Measurements from ENCODE around the gene CCDC159. TPM values are rescaled to one million over a fixed set of nuclear protein-coding genes. Genes with fewer than 3 reads are reported as not detected.
"Not testable (repeated sequence)": the region's sequence is repeated elsewhere in the genome, so short reads cannot be mapped to it uniquely, and the experiment has no call there.

CCDC159 gene
- total RNA-seq, 4 donors from 2014 or later, result 0.85 to 9.2 (median 2.0) TPM

GRCh38 chr19:11342429-11342828 is 3.9 kb upstream of the CCDC159 start:
- Histone ChIP-seq H3K36me3 (peaks cover 0 to 21% of the 10 kb centered on the region in 2 donors), H3K27me3 (no peaks in the 10 kb centered on the region), H3K9me3 (no peaks in the 10 kb centered on the region), H3K27ac (no peak overlapping the region), H3K4me3 (no peak overlapping the region), H3K4me1 (peaks cover 27 to 33% of the 10 kb centered on the region in 2 donors)
- TF ChIP-seq POLR2A (IDR thresholded peaks at IDR 0.05), result no peak
- TF ChIP-seq, protein P1, sequence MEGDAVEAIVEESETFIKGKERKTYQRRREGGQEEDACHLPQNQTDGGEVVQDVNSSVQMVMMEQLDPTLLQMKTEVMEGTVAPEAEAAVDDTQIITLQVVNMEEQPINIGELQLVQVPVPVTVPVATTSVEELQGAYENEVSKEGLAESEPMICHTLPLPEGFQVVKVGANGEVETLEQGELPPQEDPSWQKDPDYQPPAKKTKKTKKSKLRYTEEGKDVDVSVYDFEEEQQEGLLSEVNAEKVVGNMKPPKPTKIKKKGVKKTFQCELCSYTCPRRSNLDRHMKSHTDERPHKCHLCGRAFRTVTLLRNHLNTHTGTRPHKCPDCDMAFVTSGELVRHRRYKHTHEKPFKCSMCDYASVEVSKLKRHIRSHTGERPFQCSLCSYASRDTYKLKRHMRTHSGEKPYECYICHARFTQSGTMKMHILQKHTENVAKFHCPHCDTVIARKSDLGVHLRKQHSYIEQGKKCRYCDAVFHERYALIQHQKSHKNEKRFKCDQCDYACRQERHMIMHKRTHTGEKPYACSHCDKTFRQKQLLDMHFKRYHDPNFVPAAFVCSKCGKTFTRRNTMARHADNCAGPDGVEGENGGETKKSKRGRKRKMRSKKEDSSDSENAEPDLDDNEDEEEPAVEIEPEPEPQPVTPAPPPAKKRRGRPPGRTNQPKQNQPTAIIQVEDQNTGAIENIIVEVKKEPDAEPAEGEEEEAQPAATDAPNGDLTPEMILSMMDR (IDR thresholded peaks at IDR 0.05 in 4 of 5, conservative IDR thresholded peaks at IDR 0.05 in 1 of 5), result no peak
- intact Hi-C loops (cut with DNase I; ENCODE audit: low total_unique reads) (no loop called here), in situ Hi-C loops (cut with MboI; ENCODE audit: low sequenced_read_pairs in 4 of 4) (no loop called here)
- DNase-seq, result no peak
- no peak for ATAC-seq

- Histone ChIP-seq H3K36me3 (peaks cover 0 to 21% of the 10 kb centered on the region in 2 donors), H3K27me3 (no peaks in the 10 kb centered on the region), H3K4me3 (peak overlapping the region; percentile 78 to 92 (median 84)), H3K4me1 (peaks cover 21 to 23% of the 10 kb centered on the region in 2 donors), H3K9me3 (no peaks in the 10 kb centered on the region), H3K27ac (peak overlapping the region; percentile 91 to 93 (median 93))
- intact Hi-C loops (cut with DNase I; ENCODE audit: low total_unique reads) (no loop called here), in situ Hi-C loops (cut with MboI; ENCODE audit: low sequenced_read_pairs in 4 of 4) (no loop called here)
- no peak for TF ChIP-seq POLR2A (IDR thresholded peaks at IDR 0.05)
- TF ChIP-seq, protein P1 (IDR thresholded peaks at IDR 0.05 in 4 of 5, conservative IDR thresholded peaks at IDR 0.05 in 1 of 5), result no peak
- ATAC-seq (no peak), DNase-seq (no peak)
These were observed 1.1 kb upstream of the CCDC159 start for GRCh38 chr19:11345122-11345803.

GRCh38 chr19:11347546-11348039 is 1.3 kb downstream of the CCDC159 start:
- Histone ChIP-seq H3K27ac (peak overlapping the region; percentile 91 to 93 (median 93)), H3K36me3 (peaks cover 0 to 6% of the 10 kb centered on the region in 2 donors), H3K27me3 (no peaks in the 10 kb centered on the region), H3K9me3 (no peaks in the 10 kb centered on the region), H3K4me3 (no peak overlapping the region), H3K4me1 (peaks cover 21 to 22% of the 10 kb centered on the region in 2 donors)
- ATAC-seq (no peak), DNase-seq (no peak)
- no peak for TF ChIP-seq POLR2A (IDR thresholded peaks at IDR 0.05)
- TF ChIP-seq, protein P1 (IDR thresholded peaks at IDR 0.05 in 4 of 5, conservative IDR thresholded peaks at IDR 0.05 in 1 of 5), result no peak
- in situ Hi-C loops (cut with MboI; ENCODE audit: low sequenced_read_pairs in 4 of 4), result no loop called here
- intact Hi-C loops (cut with DNase I; ENCODE audit: low total_unique reads), result no loop called here

GRCh38 chr19:11349171-11349570 is 2.9 kb downstream of the CCDC159 start:
- intact Hi-C loops (cut with DNase I; ENCODE audit: low total_unique reads) (no loop called here), in situ Hi-C loops (cut with MboI; ENCODE audit: low sequenced_read_pairs in 4 of 4) (no loop called here)
- no peak for TF ChIP-seq POLR2A (IDR thresholded peaks at IDR 0.05)
- TF ChIP-seq, protein P1 (IDR thresholded peaks at IDR 0.05 in 4 of 5, conservative IDR thresholded peaks at IDR 0.05 in 1 of 5), result no peak
- no peak for ATAC-seq
- no peak overlapping the region for H3K4me3 ChIP-seq
- H3K27ac ChIP-seq, result no peak overlapping the region
- H3K27me3 ChIP-seq, result no peaks in the 10 kb centered on the region
- DNase-seq, result no peak
- peaks cover 19 to 20% of the 10 kb centered on the region in 2 donors for H3K4me1 ChIP-seq
- H3K36me3 ChIP-seq, result no peaks in the 10 kb centered on the region
- H3K9me3 ChIP-seq, result no peaks in the 10 kb centered on the region

GRCh38 chr19:11354102-11354501 is 7.8 kb downstream of the CCDC159 start:
- H3K27me3 ChIP-seq; H3K9me3 ChIP-seq; DNase-seq; H3K4me1 ChIP-seq; H3K27ac ChIP-seq; in situ Hi-C loops (cut with MboI; ENCODE audit: low sequenced_read_pairs in 4 of 4); H3K36me3 ChIP-seq; H3K4me3 ChIP-seq; intact Hi-C loops (cut with DNase I; ENCODE audit: low total_unique reads); ATAC-seq: not testable (repeated sequence)
